Osteoblast (primary cell): ENCODE measurements around the gene PHETA1. TPM values are rescaled to one million over a fixed set of nuclear protein-coding genes. Genes with fewer than 3 reads are reported as not detected.

ENCODE experiments used
- DNase-seq: peaks from one replicate; pipeline ENCODE4 v3.0.0; 2011; ENCODE audit warnings: low spot score, mixed read lengths; ENCODE audit not compliant: insufficient read length; ENCODE audit errors: missing footprints
- H2AFZ ChIP-seq: 2 replicates; pipeline ENCODE4 v1.6.0; 2011; ENCODE audit warnings: mild to moderate bottlenecking, low read length
- H3K27ac ChIP-seq: 2 replicates; pipeline ENCODE4 v1.5.1; 2011; ENCODE audit warnings: mild to moderate bottlenecking, low read depth, low read length, moderate library complexity
- H3K27me3 ChIP-seq: 2 replicates; pipeline ENCODE4 v1.6.0; 2012; ENCODE audit warnings: mild to moderate bottlenecking, control low read depth, inconsistent platforms, low read length, moderate library complexity; ENCODE audit not compliant: insufficient read depth
- H3K36me3 ChIP-seq: 2 replicates; pipeline ENCODE4 v1.5.1; 2011; ENCODE audit warnings: mild to moderate bottlenecking, low read length, control low read depth, moderate library complexity; ENCODE audit not compliant: insufficient read depth
- H3K4me1 ChIP-seq: 2 replicates; pipeline ENCODE4 v1.5.1; 2011; ENCODE audit warnings: mild to moderate bottlenecking, low read length, control low read depth, moderate library complexity; ENCODE audit not compliant: insufficient read depth
- H3K4me2 ChIP-seq: 2 replicates; pipeline ENCODE4 v1.6.0; 2011; ENCODE audit warnings: mild to moderate bottlenecking, low read length; ENCODE audit not compliant: insufficient read depth
- H3K4me3 ChIP-seq: fragments of 200-600 bp; sonication (generic); 3 replicates; pipeline ENCODE4 v1.5.1; 2012; ENCODE audit warnings: mild to moderate bottlenecking, low read length, inconsistent platforms; ENCODE audit not compliant: insufficient read depth
- H3K79me2 ChIP-seq: 2 replicates; pipeline ENCODE4 v1.6.0; 2012; ENCODE audit warnings: mild to moderate bottlenecking, low read length, control low read depth, inconsistent platforms; ENCODE audit not compliant: insufficient read depth
- H3K9me3 ChIP-seq: 2 replicates; pipeline ENCODE4 v1.5.1; 2011; ENCODE audit warnings: low read depth, low read length, control low read depth
- H4K20me1 ChIP-seq: 2 replicates; pipeline ENCODE4 v1.6.0; 2012; ENCODE audit warnings: mild to moderate bottlenecking, low read length, control low read depth; ENCODE audit not compliant: insufficient read depth
- total RNA-seq: library from RNA; depleted of rRNA; stranded (reverse); fragments of >200 nt; gene quantifications from 2 replicates; pipeline ENCODE4 v1.2.3, GENCODE V29; 2012
- TF ChIP-seq, protein P1 (sequence below): IDR thresholded peaks from 2 replicates; pipeline ENCODE4 v1.5.1; 2011; ENCODE audit warnings: mild to moderate bottlenecking, low read depth, low read length, moderate library complexity; ENCODE audit errors: extremely low read depth

Gene PHETA1
- total RNA-seq, 1 donor, result 8.3 TPM

DNA sequence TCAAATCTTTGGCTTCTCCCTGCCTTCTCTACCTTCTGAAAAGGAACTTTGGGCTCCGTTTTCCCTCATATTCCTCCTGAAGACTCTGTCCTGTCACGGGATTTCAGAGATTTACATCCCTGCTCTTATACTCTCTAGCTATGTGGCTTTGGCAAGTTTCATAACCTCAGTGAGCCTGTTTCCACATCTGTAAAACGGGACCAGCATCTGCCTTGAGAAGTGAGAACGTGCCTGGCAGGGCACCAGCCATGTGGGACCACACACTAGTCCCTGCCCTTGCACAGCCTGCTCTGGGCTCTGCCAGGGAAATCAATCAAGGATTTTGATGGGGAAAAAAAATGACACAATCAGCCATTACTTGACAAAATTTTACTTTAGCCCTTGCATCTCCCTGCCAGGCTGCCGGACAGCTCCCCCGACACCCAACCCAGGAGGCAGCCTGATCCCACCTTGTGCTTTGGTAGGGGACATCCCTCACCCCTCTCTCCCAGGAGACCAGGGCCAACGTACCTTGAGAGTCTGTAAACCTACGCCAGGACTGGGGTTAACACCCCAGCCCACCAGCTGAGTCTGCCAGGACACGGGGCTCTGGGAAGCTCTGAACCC lies 8.5 kb downstream of the PHETA1 start:
- Histone ChIP-seq H3K9me3 (no peaks in the 10 kb centered on the region), H4K20me1 (no peaks in the 10 kb centered on the region), H3K36me3 (no peaks in the 10 kb centered on the region), H3K4me3 (no peak overlapping the region), H3K4me2 (no peak overlapping the region), H3K27me3 (no peaks in the 10 kb centered on the region), H2AFZ (no peak overlapping the region), H3K79me2 (no peaks in the 10 kb centered on the region), H3K27ac (no peak overlapping the region), H3K4me1 (no peaks in the 10 kb centered on the region)
- peak; percentile 65 for DNase-seq
- TF ChIP-seq, protein P1, sequence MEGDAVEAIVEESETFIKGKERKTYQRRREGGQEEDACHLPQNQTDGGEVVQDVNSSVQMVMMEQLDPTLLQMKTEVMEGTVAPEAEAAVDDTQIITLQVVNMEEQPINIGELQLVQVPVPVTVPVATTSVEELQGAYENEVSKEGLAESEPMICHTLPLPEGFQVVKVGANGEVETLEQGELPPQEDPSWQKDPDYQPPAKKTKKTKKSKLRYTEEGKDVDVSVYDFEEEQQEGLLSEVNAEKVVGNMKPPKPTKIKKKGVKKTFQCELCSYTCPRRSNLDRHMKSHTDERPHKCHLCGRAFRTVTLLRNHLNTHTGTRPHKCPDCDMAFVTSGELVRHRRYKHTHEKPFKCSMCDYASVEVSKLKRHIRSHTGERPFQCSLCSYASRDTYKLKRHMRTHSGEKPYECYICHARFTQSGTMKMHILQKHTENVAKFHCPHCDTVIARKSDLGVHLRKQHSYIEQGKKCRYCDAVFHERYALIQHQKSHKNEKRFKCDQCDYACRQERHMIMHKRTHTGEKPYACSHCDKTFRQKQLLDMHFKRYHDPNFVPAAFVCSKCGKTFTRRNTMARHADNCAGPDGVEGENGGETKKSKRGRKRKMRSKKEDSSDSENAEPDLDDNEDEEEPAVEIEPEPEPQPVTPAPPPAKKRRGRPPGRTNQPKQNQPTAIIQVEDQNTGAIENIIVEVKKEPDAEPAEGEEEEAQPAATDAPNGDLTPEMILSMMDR, result no peak

DNA sequence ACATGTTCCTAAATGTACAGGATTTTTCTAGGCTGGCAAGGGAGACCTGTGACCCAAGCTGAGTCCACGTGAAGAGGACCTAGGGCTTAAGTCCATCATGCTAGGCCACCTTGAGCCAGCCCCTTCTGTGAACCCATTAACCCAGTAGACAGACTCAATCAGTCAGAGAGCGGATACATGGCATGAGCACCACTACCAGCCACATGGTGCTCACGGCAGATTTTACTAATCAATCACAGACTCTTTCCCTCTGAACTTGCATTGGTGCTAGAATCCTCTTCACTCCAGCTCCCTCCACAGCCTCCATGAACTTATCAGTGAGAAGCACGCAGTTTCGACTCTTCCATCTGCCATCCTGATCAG lies 9.0 kb downstream of the PHETA1 start:
- Histone ChIP-seq H3K4me1 (no peaks in the 10 kb centered on the region), H3K79me2 (no peaks in the 10 kb centered on the region), H3K9me3 (no peaks in the 10 kb centered on the region), H2AFZ (no peak overlapping the region), H3K4me2 (no peak overlapping the region), H3K36me3 (no peaks in the 10 kb centered on the region), H3K27me3 (no peaks in the 10 kb centered on the region), H4K20me1 (no peaks in the 10 kb centered on the region), H3K27ac (no peak overlapping the region), H3K4me3 (no peak overlapping the region)
- TF ChIP-seq, protein P1, result no peak
- no peak for DNase-seq

GRCh38 chr12:111359231-111359913 lies 9.5 kb downstream of the PHETA1 start:
- Histone ChIP-seq H3K4me3 (no peak overlapping the region), H3K79me2 (no peaks in the 10 kb centered on the region), H3K9me3 (no peaks in the 10 kb centered on the region), H4K20me1 (no peaks in the 10 kb centered on the region), H2AFZ (no peak overlapping the region), H3K4me2 (no peak overlapping the region), H3K4me1 (no peaks in the 10 kb centered on the region), H3K27me3 (no peaks in the 10 kb centered on the region), H3K36me3 (no peaks in the 10 kb centered on the region), H3K27ac (no peak overlapping the region)
- DNase-seq, result peak; percentile 49
- TF ChIP-seq, protein P1, result no peak

GRCh38 chr12:111355201-111355925 lies 13.5 kb downstream of the PHETA1 start:
- Histone ChIP-seq H3K4me3 (no peak overlapping the region), H3K27ac (no peak overlapping the region), H4K20me1 (no peaks in the 10 kb centered on the region), H3K9me3 (no peaks in the 10 kb centered on the region), H3K4me1 (no peaks in the 10 kb centered on the region), H3K4me2 (no peak overlapping the region), H3K36me3 (no peaks in the 10 kb centered on the region), H2AFZ (no peak overlapping the region), H3K27me3 (no peaks in the 10 kb centered on the region), H3K79me2 (no peaks in the 10 kb centered on the region)
- peak; percentile 71 for DNase-seq
- TF ChIP-seq, protein P1, result no peak
